GM19324 (cell line): ENCODE data around the gene KIF3A.

Experiments used
- ATAC-seq: cut with Tn5 transposase; IDR thresholded peaks from one replicate; pipeline ENCODE4 v1.9.1; 2021; ENCODE audit warnings: mild to moderate bottlenecking, moderate library complexity; ENCODE audit not compliant: unreplicated experiment, low FRiP score

The KIF3A gene

GRCh38 chr5:132680780-132681475 lies 56.4 kb downstream of the KIF3A start:
- no peak for ATAC-seq

- no peak for ATAC-seq
These were observed 57.5 kb downstream of the KIF3A start for GRCh38 chr5:132679717-132680380.

GRCh38 chr5:132679166-132679565 lies 58.2 kb downstream of the KIF3A start:
- ATAC-seq, result no peak

GRCh38 chr5:132678735-132679134 lies 58.6 kb downstream of the KIF3A start:
- no peak for ATAC-seq

- ATAC-seq, result no peak
These were observed 59.5 kb downstream of the KIF3A start for GRCh38 chr5:132677682-132678400.

- ATAC-seq, result no peak
These were observed 60.2 kb downstream of the KIF3A start for GRCh38 chr5:132677191-132677590.

GRCh38 chr5:132675936-132676689 lies 61.2 kb downstream of the KIF3A start:
- no peak for ATAC-seq

GRCh38 chr5:132674671-132675506 lies 62.5 kb downstream of the KIF3A start:
- ATAC-seq, result peak; percentile 75

GRCh38 chr5:132673939-132674630 lies 63.3 kb downstream of the KIF3A start, which contains the start of gene IL4:
Gene IL4 (plus strand): TSS chr5:132673989. CDS start chr5:132674051, 62 bp downstream.
- peak; percentile 20 for ATAC-seq

GRCh38 chr5:132673488-132673887 lies 63.9 kb downstream of the KIF3A start:
- ATAC-seq, result no peak

GRCh38 chr5:132671000-132671399 lies 66.3 kb downstream of the KIF3A start:
- no peak for ATAC-seq

- ATAC-seq, result no peak
These were observed 67.1 kb downstream of the KIF3A start for GRCh38 chr5:132669966-132670882.

GRCh38 chr5:132669455-132669820 lies 67.9 kb downstream of the KIF3A start:
- ATAC-seq, result no peak

- ATAC-seq, result no peak
These were observed 68.5 kb downstream of the KIF3A start for GRCh38 chr5:132668706-132669454.

- no peak for ATAC-seq
These were observed 69.3 kb downstream of the KIF3A start for GRCh38 chr5:132667761-132668705.

- ATAC-seq, result no peak
These were observed 70.0 kb downstream of the KIF3A start for GRCh38 chr5:132667309-132667708.
